ENCODE measurements around the gene RBP4. TPM values are rescaled to one million over a fixed set of nuclear protein-coding genes. Genes with fewer than 3 reads are reported as not detected.

The RBP4 gene
- total RNA-seq, 1 donor from 2014 or later, result 58.0 TPM

GRCh38 chr10:93612311-93612710 lies 11.3 kb upstream of the RBP4 start, which contains the start of gene PDE6C:
PDE6C (plus strand) TSS chr10:93612537; CDS start chr10:93612726, 189 bp downstream.
- no peaks in the 10 kb centered on the region for H3K27me3 ChIP-seq
- TF ChIP-seq, protein P1, sequence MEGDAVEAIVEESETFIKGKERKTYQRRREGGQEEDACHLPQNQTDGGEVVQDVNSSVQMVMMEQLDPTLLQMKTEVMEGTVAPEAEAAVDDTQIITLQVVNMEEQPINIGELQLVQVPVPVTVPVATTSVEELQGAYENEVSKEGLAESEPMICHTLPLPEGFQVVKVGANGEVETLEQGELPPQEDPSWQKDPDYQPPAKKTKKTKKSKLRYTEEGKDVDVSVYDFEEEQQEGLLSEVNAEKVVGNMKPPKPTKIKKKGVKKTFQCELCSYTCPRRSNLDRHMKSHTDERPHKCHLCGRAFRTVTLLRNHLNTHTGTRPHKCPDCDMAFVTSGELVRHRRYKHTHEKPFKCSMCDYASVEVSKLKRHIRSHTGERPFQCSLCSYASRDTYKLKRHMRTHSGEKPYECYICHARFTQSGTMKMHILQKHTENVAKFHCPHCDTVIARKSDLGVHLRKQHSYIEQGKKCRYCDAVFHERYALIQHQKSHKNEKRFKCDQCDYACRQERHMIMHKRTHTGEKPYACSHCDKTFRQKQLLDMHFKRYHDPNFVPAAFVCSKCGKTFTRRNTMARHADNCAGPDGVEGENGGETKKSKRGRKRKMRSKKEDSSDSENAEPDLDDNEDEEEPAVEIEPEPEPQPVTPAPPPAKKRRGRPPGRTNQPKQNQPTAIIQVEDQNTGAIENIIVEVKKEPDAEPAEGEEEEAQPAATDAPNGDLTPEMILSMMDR (IDR thresholded peaks at IDR 0.05), result no peak
- H3K4me3 ChIP-seq, result no peak within 1 kb of the TSS
- no peaks in the 10 kb centered on the region for H3K36me3 ChIP-seq
- no peaks in the 10 kb centered on the region for H3K4me1 ChIP-seq
- no peak for DNase-seq (ENCODE audit: low spot score in 2 of 2)
- intact Hi-C loops (cut with DNase I), result no loop called here
- H3K27ac ChIP-seq, result no peak within 1 kb of the TSS
- no peaks in the 10 kb centered on the region for H3K9me3 ChIP-seq

DNA sequence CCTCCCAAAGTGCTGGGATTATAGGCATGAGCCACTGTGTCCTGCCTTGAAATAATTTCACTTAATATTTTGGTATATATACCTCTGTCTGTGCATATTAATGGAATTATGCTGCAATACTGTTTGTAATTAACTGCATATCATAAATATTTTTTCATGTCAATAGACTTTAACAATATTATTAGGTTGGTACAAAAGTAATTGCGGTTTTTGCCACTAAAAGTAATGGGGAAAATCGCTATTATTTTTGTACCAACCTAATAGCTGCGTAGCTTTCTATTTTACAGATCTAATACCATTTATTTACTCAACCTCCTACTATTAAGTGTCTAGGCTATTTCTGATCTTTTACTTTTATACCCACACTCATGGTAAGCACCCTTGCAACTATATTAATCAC lies 7.4 kb upstream of the RBP4 start:
- H3K4me3 ChIP-seq, result no peak overlapping the region

GRCh38 chr10:93604146-93604545 lies 3.1 kb upstream of the RBP4 start:
- intact Hi-C loops (cut with DNase I), result no loop called here
- no peak for DNase-seq (ENCODE audit: low spot score in 2 of 2)
- Histone ChIP-seq H3K9me3 (no peaks in the 10 kb centered on the region), H3K36me3 (no peaks in the 10 kb centered on the region), H3K4me1 (peaks cover 0 to 9% of the 10 kb centered on the region in 2 donors), H3K27ac (no peak overlapping the region), H3K4me3 (no peak overlapping the region), H3K27me3 (no peaks in the 10 kb centered on the region)
- TF ChIP-seq, protein P1 (IDR thresholded peaks at IDR 0.05), result no peak

More for the DNA sequence above, 7.4 kb upstream of the RBP4 start:
- no peak for DNase-seq (ENCODE audit: low spot score in 2 of 2)
- intact Hi-C loops (cut with DNase I), result no loop called here
- no peaks in the 10 kb centered on the region for H3K27me3 ChIP-seq
- TF ChIP-seq, protein P1 (IDR thresholded peaks at IDR 0.05), result no peak
- no peak overlapping the region for H3K27ac ChIP-seq
- H3K9me3 ChIP-seq, result no peaks in the 10 kb centered on the region
- no peaks in the 10 kb centered on the region for H3K4me1 ChIP-seq
- no peaks in the 10 kb centered on the region for H3K36me3 ChIP-seq

DNA sequence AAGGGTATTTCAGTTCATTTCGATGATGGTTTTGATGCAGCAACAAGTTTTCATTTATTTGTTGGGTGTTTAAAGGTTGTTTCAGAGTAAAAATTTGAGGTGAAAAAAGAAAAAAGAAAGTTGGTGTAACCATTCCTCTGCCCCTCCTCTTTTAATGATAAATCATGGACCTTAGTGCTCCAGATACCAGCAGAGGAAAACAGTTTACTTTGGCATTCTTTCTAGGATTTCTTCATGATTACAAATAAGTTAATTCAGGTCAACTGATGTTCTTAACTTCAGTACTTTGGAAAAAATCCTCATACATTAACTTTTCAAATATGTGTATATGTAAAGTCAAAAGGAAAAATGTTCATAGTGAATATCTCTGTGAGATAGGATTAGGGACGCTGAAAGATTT lies 2.0 kb upstream of the RBP4 start:
- H3K4me3 ChIP-seq, result no peak overlapping the region
- TF ChIP-seq, protein P1 (IDR thresholded peaks at IDR 0.05), result no peak
- H3K9me3 ChIP-seq, result no peaks in the 10 kb centered on the region
- H3K27ac ChIP-seq, result no peak overlapping the region
- no peaks in the 10 kb centered on the region for H3K36me3 ChIP-seq
- peaks cover 0 to 9% of the 10 kb centered on the region in 2 donors for H3K4me1 ChIP-seq
- H3K27me3 ChIP-seq, result no peaks in the 10 kb centered on the region
- DNase-seq (ENCODE audit: low spot score in 2 of 2), result no peak
- intact Hi-C loops (cut with DNase I), result no loop called here

DNA sequence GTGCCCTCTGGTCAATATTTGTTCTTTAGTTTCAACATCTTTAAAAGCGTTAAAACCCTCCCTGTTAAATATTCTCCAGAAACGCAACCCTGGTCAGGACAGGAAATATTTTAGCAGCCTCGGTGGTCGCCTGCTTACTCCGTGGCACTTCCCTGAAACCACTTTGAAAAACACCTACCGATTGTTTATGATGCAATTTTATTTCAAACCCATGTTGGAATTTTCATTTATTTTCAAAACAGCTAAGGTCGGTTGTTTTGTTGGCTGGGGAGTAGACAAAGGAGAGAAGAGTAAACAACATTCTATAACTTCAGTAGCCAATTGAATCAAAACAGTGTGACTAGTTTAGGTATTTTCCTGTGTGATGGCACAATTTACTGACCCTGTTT lies 733 bp upstream of the RBP4 start:
- TF ChIP-seq, protein P1 (IDR thresholded peaks at IDR 0.05), result no peak
- intact Hi-C loops (cut with DNase I), result no loop called here

More for the DNA sequence above, 733 bp upstream of the RBP4 start:
- Histone ChIP-seq H3K27me3 (no peaks in the 10 kb centered on the region), H3K9me3 (no peaks in the 10 kb centered on the region), H3K27ac (no peak overlapping the region), H3K4me3 (peak overlapping the region; percentile 49 to 71), H3K4me1 (peaks cover 0 to 9% of the 10 kb centered on the region in 2 donors), H3K36me3 (no peaks in the 10 kb centered on the region)
- DNase-seq (ENCODE audit: low spot score in 2 of 2), result no peak

All from ascending aorta (tissue), 2 donors.